ENCODE data around the gene NET1.

- TF ChIP-seq CTCF (IDR thresholded peaks at IDR 0.05): no peak
- TF ChIP-seq POLR2AphosphoS5 (IDR thresholded peaks at IDR 0.05): no peak
These were observed 46.8 kb downstream of the NET1 start for GRCh38 chr10:5458949-5459747.
